CD1c-positive myeloid dendritic cell (primary cell): ENCODE measurements around the gene TMEM35B.
"Not testable (repeated sequence)": the region's sequence is repeated elsewhere in the genome, so short reads cannot be mapped to it uniquely, and the experiment has no call there.

Source experiments
- DNase-seq: peaks from one replicate; pipeline ENCODE4 v3.0.0-alpha.2; 2016; ENCODE audit errors: extremely low spot score

The TMEM35B gene

GRCh38 chr1:34984793-34985608 is at the start of gene TMEM35B:
TMEM35B (minus strand) TSS chr1:34985347; CDS start chr1:34985305, 42 bp downstream.
- peak; percentile 72 for DNase-seq

- DNase-seq, result no peak
Observed at GRCh38 chr1:35033346-35033745, 48.2 kb upstream of the TMEM35B start.

GRCh38 chr1:35032384-35032739 is 47.2 kb upstream of the TMEM35B start:
- DNase-seq, result no peak

- DNase-seq, result peak; percentile 68
Observed at GRCh38 chr1:35030756-35031446, 45.8 kb upstream of the TMEM35B start.

- no peak for DNase-seq
Observed at GRCh38 chr1:35030338-35030737, 45.2 kb upstream of the TMEM35B start.

- DNase-seq, result no peak
Observed at GRCh38 chr1:35029761-35030160, 44.6 kb upstream of the TMEM35B start.

- DNase-seq, result no peak
Observed at GRCh38 chr1:35016406-35016805, 31.3 kb upstream of the TMEM35B start.

- no peak for DNase-seq
Observed at GRCh38 chr1:35014486-35014885, 29.3 kb upstream of the TMEM35B start.

- DNase-seq, result no peak
Observed at GRCh38 chr1:35005711-35006110, 20.6 kb upstream of the TMEM35B start.

- no peak for DNase-seq
Observed at GRCh38 chr1:35001743-35002142, 16.6 kb upstream of the TMEM35B start.

GRCh38 chr1:34994878-34995277 is 9.7 kb upstream of the TMEM35B start:
- DNase-seq, result no peak

- DNase-seq, result no peak
Observed at GRCh38 chr1:34988581-34988980, 3.4 kb upstream of the TMEM35B start.

- no peak for DNase-seq
Observed at GRCh38 chr1:34988147-34988546, 3.0 kb upstream of the TMEM35B start.

GRCh38 chr1:34987018-34987417 is 1.9 kb upstream of the TMEM35B start:
- no peak for DNase-seq

- DNase-seq, result not testable (repeated sequence)
Observed at GRCh38 chr1:34985609-34985904, 410 bp upstream of the TMEM35B start.

- no peak for DNase-seq
Observed at GRCh38 chr1:34984435-34984792, 733 bp downstream of the TMEM35B start.

- no peak for DNase-seq
Observed at GRCh38 chr1:34983700-34984355, 1.3 kb downstream of the TMEM35B start.

GRCh38 chr1:34982820-34983376 is 2.2 kb downstream of the TMEM35B start:
- no peak for DNase-seq

- DNase-seq, result no peak
Observed at GRCh38 chr1:34980715-34981114, 4.4 kb downstream of the TMEM35B start.

- no peak for DNase-seq
Observed at GRCh38 chr1:34978921-34979320, 6.2 kb downstream of the TMEM35B start.

GRCh38 chr1:34977858-34978257 is 7.3 kb downstream of the TMEM35B start:
- no peak for DNase-seq

- DNase-seq, result no peak
Observed at GRCh38 chr1:34977210-34977471, 8.0 kb downstream of the TMEM35B start.
